Activated B cell treated with CpG ODN at 0.5 μM for 24 hours (primary cell): ENCODE data around the gene INS. TPM values are rescaled to one million over a fixed set of nuclear protein-coding genes. Genes with fewer than 3 reads are reported as not detected.

Source experiments
- ATAC-seq: fragments of 200-7000 bp; cut with Tn5 transposase; one replicate; pipeline ENCODE4 v1.10.0; 2021; ENCODE audit warnings: low read depth, mild to moderate bottlenecking, moderate library complexity
- CTCF ChIA-PET: fragments of 350-600 bp; sonication (Branson Sonifier 250); formaldehyde crosslinking; loops from one replicate; lab custom pipeline; 2021; ENCODE audit warnings: antibody characterized with exemption; lab: Charles Lee
- POLR2A ChIA-PET: fragments of 350-600 bp; sonication (Branson Sonifier 250); formaldehyde crosslinking; loops from one replicate; lab custom pipeline; 2021; ENCODE audit warnings: antibody characterized with exemption; lab: Charles Lee
- DNase-seq: peaks from one replicate; pipeline ENCODE4 v3.0.0; 2022
- H3K27ac Mint-ChIP-seq: one replicate; pipeline ENCODE4 v1.8.0; 2020; ENCODE audit warnings: mixed read lengths
- H3K27me3 Mint-ChIP-seq: one replicate; pipeline ENCODE4 v1.8.0; 2021; ENCODE audit warnings: mixed read lengths
- H3K36me3 Mint-ChIP-seq: one replicate; pipeline ENCODE4 v1.8.0; 2021; ENCODE audit warnings: low read depth, mixed read lengths
- H3K4me1 Mint-ChIP-seq: one replicate; pipeline ENCODE4 v1.8.0; 2021; ENCODE audit warnings: mixed read lengths
- H3K4me3 Mint-ChIP-seq: one replicate; pipeline ENCODE4 v1.8.0; 2020; ENCODE audit warnings: mild to moderate bottlenecking, mixed read lengths
- H3K9me3 Mint-ChIP-seq: one replicate; pipeline ENCODE4 v1.8.0; 2020; ENCODE audit warnings: mixed read lengths
- intact Hi-C: fragments of 100-400 bp; cut with micrococcal nuclease; formaldehyde crosslinking; loops from one replicate; pipeline ENCODE4 v1.15.1; 2024
- total RNA-seq: library from RNA; stranded (reverse); gene quantifications from 2 replicates; pipeline ENCODE4 v1.2.3, GENCODE V29; 2022
- TF ChIP-seq, protein P1 (sequence below): fragments of 200-600 bp; IDR thresholded peaks from one replicate; pipeline ENCODE4 v1.8.0; 2022; ENCODE audit warnings: antibody characterized with exemption, mild to moderate bottlenecking

INS gene
- total RNA-seq, 1 donor from 2014 or later: not detected

DNA sequence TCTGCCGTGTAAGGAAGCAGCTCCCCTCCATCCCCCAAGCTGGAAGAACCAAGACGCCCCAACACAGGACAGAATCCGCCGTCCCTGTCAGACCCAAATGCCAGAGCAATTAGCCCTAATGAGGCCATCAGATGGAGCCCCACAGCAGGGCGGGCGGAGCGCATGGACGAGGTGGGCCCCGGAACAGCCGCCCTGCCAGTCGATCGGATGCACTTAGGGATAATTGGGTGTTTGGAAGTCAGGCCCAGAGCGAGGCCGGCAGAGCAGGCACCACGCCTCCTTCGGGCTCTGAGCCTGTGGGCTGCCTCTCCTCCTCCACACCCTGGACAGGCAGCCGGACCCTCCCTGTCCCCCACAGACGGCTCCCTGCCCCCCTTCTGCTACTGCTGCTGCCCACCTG, 16.1 kb upstream of the INS start:
- TF ChIP-seq, protein P1, sequence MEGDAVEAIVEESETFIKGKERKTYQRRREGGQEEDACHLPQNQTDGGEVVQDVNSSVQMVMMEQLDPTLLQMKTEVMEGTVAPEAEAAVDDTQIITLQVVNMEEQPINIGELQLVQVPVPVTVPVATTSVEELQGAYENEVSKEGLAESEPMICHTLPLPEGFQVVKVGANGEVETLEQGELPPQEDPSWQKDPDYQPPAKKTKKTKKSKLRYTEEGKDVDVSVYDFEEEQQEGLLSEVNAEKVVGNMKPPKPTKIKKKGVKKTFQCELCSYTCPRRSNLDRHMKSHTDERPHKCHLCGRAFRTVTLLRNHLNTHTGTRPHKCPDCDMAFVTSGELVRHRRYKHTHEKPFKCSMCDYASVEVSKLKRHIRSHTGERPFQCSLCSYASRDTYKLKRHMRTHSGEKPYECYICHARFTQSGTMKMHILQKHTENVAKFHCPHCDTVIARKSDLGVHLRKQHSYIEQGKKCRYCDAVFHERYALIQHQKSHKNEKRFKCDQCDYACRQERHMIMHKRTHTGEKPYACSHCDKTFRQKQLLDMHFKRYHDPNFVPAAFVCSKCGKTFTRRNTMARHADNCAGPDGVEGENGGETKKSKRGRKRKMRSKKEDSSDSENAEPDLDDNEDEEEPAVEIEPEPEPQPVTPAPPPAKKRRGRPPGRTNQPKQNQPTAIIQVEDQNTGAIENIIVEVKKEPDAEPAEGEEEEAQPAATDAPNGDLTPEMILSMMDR: no peak
- no peak overlapping the region for H3K4me3 Mint-ChIP-seq
- POLR2A ChIA-PET: no interaction called here
- DNase-seq: no peak
- H3K4me1 Mint-ChIP-seq: no peaks in the 10 kb centered on the region
- ATAC-seq: no peak
- H3K27me3 Mint-ChIP-seq: no peaks in the 10 kb centered on the region
- H3K9me3 Mint-ChIP-seq: no peaks in the 10 kb centered on the region
- H3K27ac Mint-ChIP-seq: no peak overlapping the region
- CTCF ChIA-PET: no interaction called here
- intact Hi-C loops: no loop called here
- H3K36me3 Mint-ChIP-seq: no peaks in the 10 kb centered on the region

DNA sequence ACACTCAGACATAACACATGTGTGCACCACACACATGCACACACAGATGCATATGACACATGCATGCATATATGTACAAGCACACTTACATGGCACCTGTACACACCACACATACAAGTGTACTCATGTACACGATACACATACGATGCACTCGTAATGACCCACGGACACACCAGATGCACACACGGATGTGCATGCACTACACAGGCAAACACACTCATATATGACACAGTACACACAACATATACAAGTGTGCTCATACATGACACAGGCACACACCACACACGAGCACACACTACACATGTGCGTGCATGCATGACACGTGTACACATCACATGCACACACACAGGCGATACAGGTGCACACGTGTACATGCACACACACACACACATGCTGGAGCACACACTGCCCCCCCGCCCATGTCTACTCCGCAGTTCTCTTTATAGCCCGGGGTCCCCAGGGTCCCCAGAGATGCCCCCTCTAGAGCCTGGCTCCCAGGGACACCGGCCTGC, 15.4 kb upstream of the INS start:
- no peaks in the 10 kb centered on the region for H3K36me3 Mint-ChIP-seq
- H3K27ac Mint-ChIP-seq: peak overlapping the region; percentile 51
- TF ChIP-seq, protein P1: no peak
- H3K27me3 Mint-ChIP-seq: no peaks in the 10 kb centered on the region
- no peaks in the 10 kb centered on the region for H3K9me3 Mint-ChIP-seq
- H3K4me3 Mint-ChIP-seq: no peak overlapping the region
- DNase-seq: no peak
- intact Hi-C loops: no loop called here
- ATAC-seq: no peak
- H3K4me1 Mint-ChIP-seq: no peaks in the 10 kb centered on the region
- POLR2A ChIA-PET: no interaction called here
- CTCF ChIA-PET: no interaction called here

DNA sequence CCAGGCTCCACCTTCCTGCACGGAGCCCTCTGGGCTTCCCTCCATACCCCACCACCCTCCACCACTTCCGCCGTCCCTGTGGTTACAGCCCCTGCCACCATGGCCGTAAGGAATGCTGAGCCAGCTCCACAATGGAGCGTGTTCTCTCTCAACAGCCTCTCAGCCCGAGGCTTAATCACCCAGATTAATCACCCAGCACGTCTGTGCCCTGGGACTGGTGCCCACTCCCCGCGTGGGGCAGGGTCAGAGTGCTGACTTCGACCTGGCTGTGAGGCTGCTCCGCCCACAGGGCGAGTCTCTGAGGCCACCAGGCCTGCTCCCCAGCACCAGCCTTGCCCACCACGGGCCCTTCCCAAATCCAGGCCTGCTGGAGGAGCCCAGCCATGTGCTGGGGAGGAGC, 14.7 kb upstream of the INS start:
- TF ChIP-seq, protein P1: no peak
- H3K9me3 Mint-ChIP-seq: no peaks in the 10 kb centered on the region
- intact Hi-C loops: no loop called here
- H3K4me3 Mint-ChIP-seq: no peak overlapping the region
- no peaks in the 10 kb centered on the region for H3K27me3 Mint-ChIP-seq
- no peaks in the 10 kb centered on the region for H3K4me1 Mint-ChIP-seq
- no peak overlapping the region for H3K27ac Mint-ChIP-seq
- ChIA-PET CTCF (no interaction called here), POLR2A (no interaction called here)
- ATAC-seq (no peak), DNase-seq (no peak)
- H3K36me3 Mint-ChIP-seq: no peaks in the 10 kb centered on the region

- CTCF ChIA-PET: no interaction called here
- no peaks in the 10 kb centered on the region for H3K4me1 Mint-ChIP-seq
- intact Hi-C loops: no loop called here
- ATAC-seq (no peak), DNase-seq (no peak)
- H3K27me3 Mint-ChIP-seq: no peaks in the 10 kb centered on the region
- H3K36me3 Mint-ChIP-seq: no peaks in the 10 kb centered on the region
- POLR2A ChIA-PET: no interaction called here
- H3K4me3 Mint-ChIP-seq: no peak overlapping the region
- no peak overlapping the region for H3K27ac Mint-ChIP-seq
- H3K9me3 Mint-ChIP-seq: no peaks in the 10 kb centered on the region
- TF ChIP-seq, protein P1: no peak
Observed at GRCh38 chr11:2174361-2174760, 13.4 kb upstream of the INS start.

DNA sequence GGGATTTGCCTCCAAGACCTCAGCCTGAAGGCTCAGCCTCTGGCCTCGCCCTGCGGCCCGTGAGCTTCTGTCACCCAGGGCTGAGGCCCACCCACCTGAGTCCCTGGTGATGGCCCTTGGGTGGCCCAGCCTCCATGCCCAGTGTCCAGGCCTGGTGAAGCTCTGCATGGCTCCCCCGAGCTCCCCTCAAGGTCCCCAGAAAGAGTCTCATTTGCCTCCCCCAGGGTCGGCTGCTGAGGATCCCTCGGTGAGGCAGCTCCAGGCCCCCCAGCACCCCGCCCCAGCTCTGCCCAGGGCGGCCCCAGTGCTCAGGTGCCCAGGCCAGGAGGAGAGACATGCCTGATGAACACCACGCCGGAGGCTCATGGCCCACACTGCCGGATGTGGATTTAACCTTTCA, 12.8 kb upstream of the INS start:
- Mint-ChIP-seq H3K9me3 (no peaks in the 10 kb centered on the region), H3K4me1 (no peaks in the 10 kb centered on the region), H3K36me3 (no peaks in the 10 kb centered on the region), H3K4me3 (no peak overlapping the region), H3K27ac (no peak overlapping the region), H3K27me3 (no peaks in the 10 kb centered on the region)
- POLR2A ChIA-PET: no interaction called here
- intact Hi-C loops: no loop called here
- CTCF ChIA-PET: no interaction called here
- TF ChIP-seq, protein P1: no peak
- DNase-seq: no peak
- no peak for ATAC-seq
